NCI-H2227 (cell line): Measurements from ENCODE around the gene BET1L.
"Not testable (repeated sequence)": the region's sequence is repeated elsewhere in the genome, so short reads cannot be mapped to it uniquely, and the experiment has no call there.

Experiments
- DNase-seq: peaks from one replicate; lab custom pipeline; 2025; ENCODE audit not compliant: unreplicated experiment; lab: John Stamatoyannopoulos, UW

Gene BET1L

DNA sequence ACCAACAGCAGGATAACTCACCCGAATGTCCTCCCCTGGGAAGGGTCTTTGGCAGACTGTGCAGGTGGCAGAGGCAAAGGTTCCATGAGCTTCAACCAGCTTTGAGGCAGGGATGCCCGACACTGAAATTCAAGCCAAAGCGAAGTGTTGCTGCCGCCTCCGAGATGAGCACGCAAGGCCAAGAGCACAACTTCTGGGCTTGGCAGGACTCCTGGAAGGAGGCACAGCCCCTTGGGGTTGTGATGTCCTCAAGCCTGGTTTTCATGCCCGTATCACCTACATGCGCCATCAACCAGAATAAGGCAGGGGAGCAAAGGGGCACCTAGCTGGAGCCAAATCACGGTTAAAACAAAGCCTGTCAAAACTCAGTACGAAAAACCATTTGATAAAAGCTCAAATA is 23.2 kb upstream of the BET1L start:
- no peak for DNase-seq

- DNase-seq, result no peak
Observed at GRCh38 chr11:227824-228379, 20.7 kb upstream of the BET1L start.

DNA sequence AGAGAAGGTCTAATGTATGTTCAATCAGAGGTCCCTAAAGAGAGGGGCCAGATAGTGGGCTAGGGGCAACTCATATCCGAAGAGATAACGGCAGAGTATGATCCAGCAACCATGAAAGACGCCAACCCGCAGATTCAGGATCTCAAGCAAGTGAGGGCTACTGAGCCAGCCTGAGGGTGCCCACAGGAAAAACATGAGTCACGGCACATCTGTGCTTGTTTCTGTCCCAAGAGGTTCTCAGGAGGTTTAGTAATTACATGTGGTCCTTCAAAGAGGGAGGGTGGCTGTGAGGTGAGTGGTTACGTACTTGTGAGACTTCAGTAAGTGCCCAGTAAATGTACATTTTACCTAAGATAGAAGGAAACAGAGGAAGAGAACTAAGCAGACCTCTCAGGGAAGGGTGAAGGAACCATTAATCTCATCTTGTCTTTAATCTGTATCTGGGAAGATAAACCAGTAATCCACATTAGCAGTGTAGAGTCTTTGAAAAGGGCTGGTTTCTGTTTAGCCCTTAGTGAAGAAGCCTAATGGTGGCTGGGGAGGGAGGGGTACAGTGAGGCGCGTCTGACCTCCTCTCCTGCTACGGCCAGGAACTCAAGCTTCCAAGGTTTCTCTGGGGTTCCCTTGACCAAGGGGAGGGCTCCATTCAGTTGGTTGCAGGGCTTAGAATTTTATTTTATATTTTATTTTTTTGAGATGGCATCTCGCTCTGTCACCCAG is 18.7 kb upstream of the BET1L start:
- DNase-seq, result peak; percentile 20

DNA sequence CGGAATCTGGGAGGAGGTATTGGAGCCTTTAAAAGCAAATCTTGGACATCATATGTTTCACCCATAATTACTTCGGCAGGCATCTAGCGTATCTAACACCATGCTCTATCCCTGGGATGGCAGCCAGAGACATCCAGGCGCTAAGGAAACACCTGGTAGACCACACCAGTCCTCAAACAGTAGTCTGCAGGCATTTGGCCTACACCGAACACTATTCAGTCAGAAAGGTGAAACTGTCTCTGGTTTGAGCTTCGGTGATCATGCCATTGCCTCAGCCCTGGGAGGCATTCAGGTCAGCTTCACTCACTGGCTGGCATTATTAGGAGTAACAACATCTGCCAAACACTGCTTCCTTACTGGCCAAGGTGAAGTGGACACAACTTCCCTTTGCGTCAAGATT is 17.2 kb upstream of the BET1L start:
- no peak for DNase-seq

GRCh38 chr11:223884-224283 is 16.7 kb upstream of the BET1L start:
- no peak for DNase-seq

DNA sequence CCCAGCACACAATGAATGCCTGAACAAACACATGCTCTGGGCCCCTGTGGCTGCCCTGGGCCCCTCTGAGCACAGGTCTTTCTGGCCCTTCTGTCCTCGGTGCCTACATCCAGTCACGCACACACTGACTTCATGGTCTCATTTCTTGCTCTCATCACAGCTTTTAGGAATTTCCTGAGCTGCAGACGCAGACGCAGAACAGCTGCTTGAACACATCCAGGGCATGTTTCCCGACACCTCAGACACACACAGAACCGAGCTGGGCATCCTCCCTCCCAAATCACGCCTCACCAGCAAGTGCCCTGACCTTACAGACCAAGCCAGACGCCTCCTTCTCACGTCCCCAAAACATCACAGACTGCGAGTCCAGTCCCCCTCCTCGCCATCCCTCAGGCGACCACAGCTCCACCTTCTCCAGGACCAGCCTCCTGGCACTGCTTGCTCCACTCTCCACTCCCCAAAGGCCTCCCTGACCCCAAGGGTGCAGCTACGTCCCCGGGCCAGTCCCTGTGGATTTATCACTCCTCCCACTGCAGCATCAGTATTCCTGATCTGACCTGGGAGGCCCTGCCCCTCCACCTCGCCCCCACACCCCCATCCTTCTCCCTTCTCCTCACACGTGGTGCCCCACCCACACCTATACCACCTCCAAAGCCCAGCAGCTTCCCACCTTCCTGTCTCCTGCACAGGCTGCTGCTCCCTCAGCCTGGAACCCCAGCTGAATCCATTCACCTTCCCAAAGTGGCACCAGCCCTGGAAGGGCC is 16.0 kb upstream of the BET1L start:
- no peak for DNase-seq

- DNase-seq, result no peak
Observed at GRCh38 chr11:221998-222789, 15.0 kb upstream of the BET1L start.

- DNase-seq, result no peak
Observed at GRCh38 chr11:221539-221938, 14.3 kb upstream of the BET1L start.

GRCh38 chr11:220641-221215 is 13.5 kb upstream of the BET1L start:
- DNase-seq, result not testable (repeated sequence)

- no peak for DNase-seq
Observed at GRCh38 chr11:218815-219593, 11.8 kb upstream of the BET1L start.

- DNase-seq, result no peak
Observed at GRCh38 chr11:217704-218103, 10.5 kb upstream of the BET1L start.

DNA sequence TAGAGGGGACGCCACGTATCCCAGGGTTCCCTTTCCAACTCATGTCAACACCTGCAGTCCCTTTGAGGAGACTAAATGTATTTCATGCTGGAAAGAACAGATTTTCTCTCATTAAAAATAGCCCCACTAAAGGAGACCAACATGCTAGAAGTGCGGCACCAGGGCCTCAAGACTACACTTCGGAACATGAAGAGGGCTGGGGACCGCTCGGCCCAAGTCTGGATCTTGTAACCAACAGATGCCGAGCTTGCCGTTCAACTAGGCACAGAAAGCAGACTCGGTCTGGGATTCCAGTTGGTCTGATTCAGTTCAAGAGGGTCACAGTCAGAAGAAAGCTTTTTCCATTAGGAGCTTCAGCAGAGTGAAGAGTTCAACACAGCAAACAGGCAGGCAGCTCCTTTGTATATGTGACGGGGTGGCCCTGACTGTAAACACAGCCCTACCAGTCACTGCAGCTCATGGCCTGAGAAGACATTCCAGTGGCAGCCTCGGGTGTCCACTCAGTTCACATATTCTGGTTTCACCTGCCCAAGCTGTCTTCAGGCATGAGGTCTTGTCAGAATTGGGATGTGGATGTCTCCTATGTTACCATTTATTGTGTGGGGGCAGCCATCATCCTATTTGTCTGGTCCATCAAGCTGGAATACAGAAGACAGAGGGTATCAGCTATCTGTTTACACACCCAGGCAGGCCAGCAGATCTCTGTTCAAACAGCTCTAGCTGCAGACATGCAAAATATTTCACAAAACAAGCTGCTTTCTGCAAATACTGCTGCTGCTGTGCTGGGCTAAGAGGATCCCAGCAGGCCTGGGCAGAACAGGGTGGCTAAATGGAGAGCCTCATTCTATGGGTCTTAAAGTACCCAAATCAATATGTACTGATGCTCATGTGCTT is 9.1 kb upstream of the BET1L start:
- DNase-seq, result no peak

DNA sequence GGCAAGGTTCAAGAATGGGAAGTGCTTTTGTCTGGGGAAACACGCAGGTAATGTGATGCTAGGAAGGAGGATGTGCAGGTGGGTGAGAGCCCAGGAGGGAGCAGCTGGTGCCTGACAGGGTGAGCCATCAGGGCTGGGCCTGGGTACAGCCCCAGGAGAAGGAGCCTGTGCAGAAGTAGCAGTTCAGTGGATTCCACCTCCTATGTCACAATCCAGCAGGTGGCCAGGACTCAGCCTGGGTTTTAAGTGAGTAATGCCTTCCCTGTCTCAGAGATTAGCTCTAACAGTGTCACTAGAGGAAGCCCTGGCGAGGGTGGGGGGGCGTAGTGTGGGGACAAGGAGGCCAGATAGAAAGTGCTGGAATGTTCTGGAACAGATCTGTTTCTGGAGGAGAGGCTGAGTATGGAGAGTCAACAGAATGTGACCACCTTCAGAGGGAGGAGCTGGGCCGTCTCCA is 8.4 kb upstream of the BET1L start:
- no peak for DNase-seq

DNA sequence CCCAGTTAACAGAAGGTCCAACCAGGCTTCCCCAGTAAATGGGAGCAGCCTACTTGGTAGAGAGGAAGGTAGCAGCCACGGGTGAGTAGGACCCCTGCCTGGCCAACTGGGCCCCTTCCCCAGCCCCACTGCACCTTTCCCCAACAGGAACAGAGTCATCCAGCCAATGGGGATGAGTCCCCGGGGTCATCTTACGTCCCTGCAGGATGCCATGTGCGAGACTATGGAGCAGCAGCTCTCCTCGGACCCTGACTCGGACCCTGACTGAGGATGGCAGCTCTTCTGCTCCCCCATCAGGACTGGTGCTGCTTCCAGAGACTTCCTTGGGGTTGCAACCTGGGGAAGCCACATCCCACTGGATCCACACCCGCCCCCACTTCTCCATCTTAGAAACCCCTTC is 6.9 kb upstream of the BET1L start:
- DNase-seq, result no peak

DNA sequence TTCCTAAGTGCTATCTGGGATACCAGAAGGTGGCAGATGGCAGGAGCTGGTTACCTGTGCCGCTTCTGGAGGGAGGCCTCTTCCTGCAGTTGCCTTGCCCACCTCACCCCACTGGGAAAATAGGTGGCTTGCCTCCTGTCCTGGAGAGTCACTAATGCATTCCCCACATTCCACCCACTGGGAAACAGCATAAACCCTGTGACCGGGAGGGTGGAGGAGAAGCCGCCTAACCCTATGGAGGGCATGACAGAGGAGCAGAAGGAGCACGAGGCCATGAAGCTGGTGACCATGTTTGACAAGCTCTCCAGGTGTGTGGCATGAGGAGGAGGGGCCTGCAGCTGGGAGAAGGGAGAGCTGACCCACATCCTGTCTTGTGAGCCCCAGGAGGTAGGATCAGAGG is 5.9 kb upstream of the BET1L start:
- no peak for DNase-seq

GRCh38 chr11:212150-213100 is 5.2 kb upstream of the BET1L start:
- no peak for DNase-seq

DNA sequence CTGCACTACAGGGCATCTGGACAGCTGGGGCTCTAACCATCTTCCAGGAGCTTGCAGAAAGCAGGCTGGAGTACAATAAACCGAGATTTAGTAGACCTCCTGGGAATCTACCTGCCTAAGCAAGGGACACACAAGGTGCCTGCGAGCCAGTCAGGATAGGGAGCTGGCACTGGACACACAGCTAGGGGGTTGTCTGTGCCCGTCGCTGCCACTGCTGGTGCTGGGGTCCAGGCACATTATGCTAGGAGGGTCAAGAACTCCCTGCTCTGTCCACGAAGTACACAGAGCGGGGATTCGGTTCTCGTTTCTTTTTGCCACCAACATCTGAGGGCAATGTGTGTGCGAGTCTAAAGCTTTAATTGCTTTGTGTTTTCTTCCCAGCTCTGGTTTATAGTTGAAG is 4.5 kb upstream of the BET1L start:
- DNase-seq, result no peak

DNA sequence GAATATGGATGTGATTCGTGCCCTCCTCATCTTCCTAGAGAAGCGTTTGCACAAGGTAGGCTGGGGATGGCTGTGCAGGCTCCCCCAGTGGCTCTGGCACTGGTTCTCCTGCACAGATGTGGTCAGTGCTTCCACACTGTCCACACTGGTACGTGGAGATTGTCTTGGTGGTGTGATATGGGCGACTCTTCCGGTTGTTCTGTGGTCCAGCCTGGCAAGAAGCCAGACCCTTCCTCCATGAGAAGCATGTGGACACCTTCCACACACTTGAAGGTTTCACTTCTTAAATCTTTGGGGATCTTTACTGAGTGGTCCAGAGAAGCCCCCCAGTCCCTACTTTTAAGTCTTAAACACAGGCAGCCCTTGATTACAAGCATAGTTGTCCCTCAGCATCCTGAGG is 4.1 kb upstream of the BET1L start:
- no peak for DNase-seq
